Activated CD8-positive, alpha-beta T cell treated with anti-CD3 and anti-CD28 coated beads for 36 hours (primary cell): ENCODE data around the gene ALDH1A2. TPM values are rescaled to one million over a fixed set of nuclear protein-coding genes. Genes with fewer than 3 reads are reported as not detected.
"Not testable (repeated sequence)": the region's sequence is repeated elsewhere in the genome, so short reads cannot be mapped to it uniquely, and the experiment has no call there.

Source experiments
- ATAC-seq: fragments of 200-7000 bp; cut with Tn5 transposase; one replicate; pipeline ENCODE4 v1.10.0; 2021; ENCODE audit warnings: mild to moderate bottlenecking, moderate library complexity
- CTCF ChIA-PET: fragments of 350-600 bp; sonication (Branson Sonifier 250); formaldehyde crosslinking; loops from one replicate; lab custom pipeline; 2021; ENCODE audit warnings: antibody characterized with exemption; lab: Charles Lee
- POLR2A ChIA-PET: fragments of 350-600 bp; sonication (Branson Sonifier 250); formaldehyde crosslinking; loops from one replicate; lab custom pipeline; 2021; ENCODE audit warnings: antibody characterized with exemption; lab: Charles Lee
- DNase-seq: peaks from one replicate; pipeline ENCODE4 v3.0.0-alpha.2; 2020
- H3K27ac Mint-ChIP-seq: one replicate; pipeline ENCODE4 v1.8.0; 2021; ENCODE audit warnings: mild to moderate bottlenecking, mixed read lengths
- H3K27me3 Mint-ChIP-seq: one replicate; pipeline ENCODE4 v1.8.0; 2021; ENCODE audit warnings: mixed read lengths
- H3K36me3 Mint-ChIP-seq: one replicate; pipeline ENCODE4 v1.8.0; 2021; ENCODE audit warnings: low read depth, mixed read lengths
- H3K4me1 Mint-ChIP-seq: one replicate; pipeline ENCODE4 v1.8.0; 2021; ENCODE audit warnings: low read depth, mixed read lengths
- H3K4me3 Mint-ChIP-seq: one replicate; pipeline ENCODE4 v1.8.0; 2021; ENCODE audit warnings: mild to moderate bottlenecking, moderate library complexity, mixed read lengths
- H3K9me3 Mint-ChIP-seq: one replicate; pipeline ENCODE4 v1.8.0; 2021; ENCODE audit warnings: mixed read lengths
- intact Hi-C: fragments of 100-400 bp; cut with micrococcal nuclease; formaldehyde crosslinking; loops from one replicate; pipeline ENCODE4 v1.10.0; 2022
- total RNA-seq, 2 experiments: library from RNA; stranded (reverse); gene quantifications; one replicate each; pipeline ENCODE4 v1.2.3, GENCODE V29; 2021
- TF ChIP-seq, protein P1 (sequence below): fragments of 200-600 bp; IDR thresholded peaks from one replicate; pipeline ENCODE4 v1.8.0; 2022; ENCODE audit warnings: antibody characterized with exemption, mild to moderate bottlenecking

The ALDH1A2 gene
- total RNA-seq, 2 experiments from 2014 or later: 0.47 to 1.4 TPM

DNA sequence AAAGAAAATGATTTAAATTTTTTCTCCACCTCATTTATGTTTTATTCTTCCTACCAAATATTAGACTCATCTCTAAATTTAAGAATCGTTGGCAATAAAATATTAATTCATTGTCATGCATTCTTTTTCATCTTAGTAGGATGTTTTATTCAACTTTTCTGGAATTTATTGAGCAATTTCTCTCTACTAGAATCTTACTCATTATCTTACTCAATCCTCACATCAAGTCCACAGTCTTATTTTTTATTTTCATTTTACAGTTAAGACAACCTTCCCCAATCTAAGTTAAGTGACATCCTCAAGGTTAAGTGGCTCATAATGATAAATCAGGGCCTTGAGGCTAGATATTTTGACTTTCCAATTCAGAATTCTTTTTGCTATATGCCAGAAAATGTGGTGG is 15.9 kb upstream of the ALDH1A2 start:
- H3K9me3 Mint-ChIP-seq: no peaks in the 10 kb centered on the region
- H3K4me1 Mint-ChIP-seq: no peaks in the 10 kb centered on the region
- no peaks in the 10 kb centered on the region for H3K36me3 Mint-ChIP-seq
- ATAC-seq: no peak
- H3K4me3 Mint-ChIP-seq: no peak overlapping the region
- no peak for DNase-seq
- POLR2A ChIA-PET: no interaction called here
- no peak overlapping the region for H3K27ac Mint-ChIP-seq
- H3K27me3 Mint-ChIP-seq: peaks cover 10% of the 10 kb centered on the region
- TF ChIP-seq, protein P1, sequence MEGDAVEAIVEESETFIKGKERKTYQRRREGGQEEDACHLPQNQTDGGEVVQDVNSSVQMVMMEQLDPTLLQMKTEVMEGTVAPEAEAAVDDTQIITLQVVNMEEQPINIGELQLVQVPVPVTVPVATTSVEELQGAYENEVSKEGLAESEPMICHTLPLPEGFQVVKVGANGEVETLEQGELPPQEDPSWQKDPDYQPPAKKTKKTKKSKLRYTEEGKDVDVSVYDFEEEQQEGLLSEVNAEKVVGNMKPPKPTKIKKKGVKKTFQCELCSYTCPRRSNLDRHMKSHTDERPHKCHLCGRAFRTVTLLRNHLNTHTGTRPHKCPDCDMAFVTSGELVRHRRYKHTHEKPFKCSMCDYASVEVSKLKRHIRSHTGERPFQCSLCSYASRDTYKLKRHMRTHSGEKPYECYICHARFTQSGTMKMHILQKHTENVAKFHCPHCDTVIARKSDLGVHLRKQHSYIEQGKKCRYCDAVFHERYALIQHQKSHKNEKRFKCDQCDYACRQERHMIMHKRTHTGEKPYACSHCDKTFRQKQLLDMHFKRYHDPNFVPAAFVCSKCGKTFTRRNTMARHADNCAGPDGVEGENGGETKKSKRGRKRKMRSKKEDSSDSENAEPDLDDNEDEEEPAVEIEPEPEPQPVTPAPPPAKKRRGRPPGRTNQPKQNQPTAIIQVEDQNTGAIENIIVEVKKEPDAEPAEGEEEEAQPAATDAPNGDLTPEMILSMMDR: no peak
- CTCF ChIA-PET: interaction anchor here (2.2 kb wide), 1 partner anchor 11 kb away, joined by 5 read pairs; no protein-coding TSS in a partner anchor
- intact Hi-C loops: no loop called here

DNA sequence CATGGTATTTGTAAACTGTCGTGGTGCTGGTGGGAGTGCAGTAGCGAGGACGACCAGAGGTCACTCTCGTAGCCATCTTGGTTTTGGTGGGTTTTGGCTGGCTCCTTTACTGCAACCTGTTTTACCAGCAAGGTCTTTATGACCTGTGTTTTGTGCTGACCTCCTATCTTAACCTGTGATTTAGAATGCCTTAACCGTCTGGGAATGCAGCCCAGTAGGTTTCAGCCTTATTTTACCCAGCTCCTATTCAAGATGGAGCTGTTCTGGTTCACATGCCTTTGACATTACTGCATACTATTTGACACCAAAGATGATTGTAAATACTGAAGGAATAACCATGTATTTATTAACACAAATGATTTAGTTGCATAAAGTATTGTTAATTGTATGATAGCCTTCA is 15.4 kb upstream of the ALDH1A2 start:
- H3K4me3 Mint-ChIP-seq, H3K36me3 Mint-ChIP-seq, H3K4me1 Mint-ChIP-seq, H3K27ac Mint-ChIP-seq, intact Hi-C loops, ATAC-seq, H3K9me3 Mint-ChIP-seq, DNase-seq, POLR2A ChIA-PET: not testable (repeated sequence)
- CTCF ChIA-PET: interaction anchor here (1.0 to 2.2 kb wide), 3 partner anchors 10 to 15 kb away, joined by 3 to 5 read pairs (median 5); no protein-coding TSS in a partner anchor
- peaks cover 11% of the 10 kb centered on the region for H3K27me3 Mint-ChIP-seq

DNA sequence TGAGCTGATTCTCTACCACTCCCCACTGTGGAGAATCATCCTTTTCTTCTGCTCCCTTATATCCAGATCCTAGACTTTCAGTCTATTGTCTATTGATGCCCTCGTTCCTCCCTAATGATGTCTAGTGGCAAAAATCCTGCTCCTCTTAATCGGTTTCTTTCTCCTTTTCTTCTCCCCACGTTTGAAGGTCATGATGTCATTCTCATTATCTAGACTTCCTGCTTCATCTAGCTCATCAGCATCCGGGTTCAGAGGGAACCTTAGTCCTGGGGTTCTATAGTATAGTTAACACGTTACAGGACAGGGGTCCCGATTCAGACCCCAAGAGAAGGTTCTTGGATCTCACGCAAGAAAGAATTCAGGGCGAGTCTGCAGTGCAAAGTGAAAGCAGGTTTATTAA is 14.9 kb upstream of the ALDH1A2 start:
- ChIA-PET POLR2A (interaction anchor here (1.3 kb wide), 1 partner anchor 9 kb away, joined by 5 read pairs; no protein-coding TSS in a partner anchor), CTCF (interaction anchor here (1.0 to 2.2 kb wide), 3 partner anchors 9 to 14 kb away, joined by 3 to 5 read pairs (median 5); no protein-coding TSS in a partner anchor)
- TF ChIP-seq, protein P1: no peak
- no peak overlapping the region for H3K27ac Mint-ChIP-seq
- peaks cover 11% of the 10 kb centered on the region for H3K27me3 Mint-ChIP-seq
- intact Hi-C loops: no loop called here
- DNase-seq: no peak
- no peak overlapping the region for H3K4me3 Mint-ChIP-seq
- no peaks in the 10 kb centered on the region for H3K36me3 Mint-ChIP-seq
- no peaks in the 10 kb centered on the region for H3K9me3 Mint-ChIP-seq
- H3K4me1 Mint-ChIP-seq: no peaks in the 10 kb centered on the region
- ATAC-seq: no peak

DNA sequence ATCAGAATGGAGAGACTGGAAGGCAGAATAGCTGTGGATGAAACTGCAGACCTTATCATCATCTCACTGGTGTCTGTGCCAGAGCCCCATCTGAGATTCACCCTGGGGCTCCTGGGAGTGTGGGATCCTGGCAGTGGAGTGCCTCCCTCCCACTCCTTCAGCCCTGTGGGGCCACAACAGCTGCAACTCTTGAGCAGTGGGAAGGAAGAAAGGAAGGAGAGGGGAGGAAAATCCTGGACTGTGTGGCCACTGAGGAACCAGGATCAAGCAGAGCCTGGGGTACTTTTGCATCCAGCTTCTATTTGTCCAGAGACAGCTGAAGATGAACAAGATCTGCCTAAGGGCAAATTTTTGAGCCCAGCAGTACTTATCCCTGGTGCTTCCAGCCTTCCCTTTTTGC is 13.1 kb upstream of the ALDH1A2 start:
- no peaks in the 10 kb centered on the region for H3K36me3 Mint-ChIP-seq
- no peaks in the 10 kb centered on the region for H3K9me3 Mint-ChIP-seq
- peaks cover 13% of the 10 kb centered on the region for H3K27me3 Mint-ChIP-seq
- TF ChIP-seq, protein P1: no peak
- ATAC-seq (no peak), DNase-seq (no peak)
- H3K27ac Mint-ChIP-seq: no peak overlapping the region
- no peak overlapping the region for H3K4me3 Mint-ChIP-seq
- H3K4me1 Mint-ChIP-seq: no peaks in the 10 kb centered on the region
- ChIA-PET CTCF (interaction anchor here (1.5 to 1.8 kb wide), 2 partner anchors 8 to 218 kb away, joined by 3 to 9 read pairs; no protein-coding TSS in a partner anchor), POLR2A (no interaction called here)
- intact Hi-C loops: loop anchor here (10.0 kb wide), 1 partner anchor 106 kb away; no protein-coding TSS in a partner anchor

DNA sequence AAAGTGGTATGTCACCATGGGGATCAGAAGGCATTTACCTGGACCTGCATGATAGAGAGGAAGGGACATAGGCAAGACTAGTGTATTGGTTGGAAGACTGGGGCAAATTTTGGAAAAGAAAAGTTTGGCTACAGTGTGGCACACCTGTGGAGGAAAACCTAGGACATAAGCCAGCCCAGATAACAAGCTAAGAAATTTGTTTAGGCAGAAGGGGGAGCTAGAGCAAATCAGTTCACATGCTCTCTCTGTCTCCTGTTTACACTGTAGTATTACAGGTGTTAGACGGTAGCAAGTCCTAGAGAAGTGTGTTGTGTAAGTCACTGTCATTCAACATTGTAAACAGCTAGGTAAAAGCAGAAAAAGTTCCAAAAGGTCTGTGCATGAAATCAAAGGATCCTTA is 11.9 kb upstream of the ALDH1A2 start:
- Mint-ChIP-seq H3K9me3 (no peaks in the 10 kb centered on the region), H3K4me1 (no peaks in the 10 kb centered on the region), H3K4me3 (no peak overlapping the region), H3K36me3 (no peaks in the 10 kb centered on the region), H3K27me3 (peaks cover 16% of the 10 kb centered on the region), H3K27ac (no peak overlapping the region)
- CTCF ChIA-PET: interaction anchor here (1.2 to 1.4 kb wide), 3 partner anchors 11 to 106 kb away, joined by 3 to 7 read pairs (median 3); no protein-coding TSS in a partner anchor
- POLR2A ChIA-PET: no interaction called here
- intact Hi-C loops: loop anchor here (10.0 kb wide), 1 partner anchor 107 kb away; no protein-coding TSS in a partner anchor
- TF ChIP-seq, protein P1: no peak
- DNase-seq (no peak), ATAC-seq (no peak)
